ENCODE measurements around the gene HAPLN2. TPM values are rescaled to one million over a fixed set of nuclear protein-coding genes. Genes with fewer than 3 reads are reported as not detected.
"Not testable (repeated sequence)": the region's sequence is repeated elsewhere in the genome, so short reads cannot be mapped to it uniquely, and the experiment has no call there.

The HAPLN2 gene
- total RNA-seq, 1 donor from 2014 or later = not detected

- DNase-seq (ENCODE audit: low read depth in 2 of 2) = peak; percentile 42 to 74
Observed at GRCh38 chr1:156616463-156616862, 2.8 kb upstream of the HAPLN2 start.

GRCh38 chr1:156619582-156619955, 354 bp downstream of the HAPLN2 start:
- no peak for DNase-seq (ENCODE audit: low read depth in 2 of 2)

GRCh38 chr1:156622581-156623297, 3.5 kb downstream of the HAPLN2 start:
- DNase-seq (ENCODE audit: low read depth in 2 of 2) = no peak

- DNase-seq (ENCODE audit: low read depth in 2 of 2) = peak; percentile 49 to 54
Observed at GRCh38 chr1:156623946-156624813, 5.0 kb downstream of the HAPLN2 start.

- no peak for DNase-seq (ENCODE audit: low read depth in 2 of 2)
Observed at GRCh38 chr1:156624814-156625435, 5.7 kb downstream of the HAPLN2 start.

GRCh38 chr1:156625436-156626078, 6.3 kb downstream of the HAPLN2 start:
- DNase-seq (ENCODE audit: low read depth in 2 of 2) = peak; percentile 42 to 63

GRCh38 chr1:156626079-156626438, 6.8 kb downstream of the HAPLN2 start:
- DNase-seq (ENCODE audit: low read depth in 2 of 2) = no peak

GRCh38 chr1:156627313-156627880, 8.2 kb downstream of the HAPLN2 start:
- DNase-seq (ENCODE audit: low read depth in 2 of 2) = peak; percentile 73 to 77

GRCh38 chr1:156629823-156630449, 10.7 kb downstream of the HAPLN2 start:
- no peak for DNase-seq (ENCODE audit: low read depth in 2 of 2)

GRCh38 chr1:156631152-156631551, 11.9 kb downstream of the HAPLN2 start:
- DNase-seq (ENCODE audit: low read depth in 2 of 2) = not testable (repeated sequence)

- DNase-seq (ENCODE audit: low read depth in 2 of 2) = no peak
Observed at GRCh38 chr1:156632355-156632754, 13.1 kb downstream of the HAPLN2 start.

- no peak for DNase-seq (ENCODE audit: low read depth in 2 of 2)
Observed at GRCh38 chr1:156638189-156638985, 19.2 kb downstream of the HAPLN2 start.

GRCh38 chr1:156639601-156640101, 20.4 kb downstream of the HAPLN2 start:
- no peak for DNase-seq (ENCODE audit: low read depth in 2 of 2)

- no peak for DNase-seq (ENCODE audit: low read depth in 2 of 2)
Observed at GRCh38 chr1:156640842-156641706, 21.9 kb downstream of the HAPLN2 start.

- no peak for DNase-seq (ENCODE audit: low read depth in 2 of 2)
Observed at GRCh38 chr1:156641761-156642264, 22.6 kb downstream of the HAPLN2 start, which contains the start of gene BCAN. BCAN (plus strand) TSS chr1:156642117; CDS start chr1:156646055, 3,938 bp downstream.

- no peak for DNase-seq (ENCODE audit: low read depth in 2 of 2)
Observed at GRCh38 chr1:156642265-156643048, 23.2 kb downstream of the HAPLN2 start.

GRCh38 chr1:156643049-156643777, 24.0 kb downstream of the HAPLN2 start:
- DNase-seq (ENCODE audit: low read depth in 2 of 2) = no peak

Measured in lung microvascular endothelial cell (primary cell).